ENCODE measurements around the gene MARK4.
"Not testable (repeated sequence)": the region's sequence is repeated elsewhere in the genome, so short reads cannot be mapped to it uniquely, and the experiment has no call there.

The MARK4 gene

DNA sequence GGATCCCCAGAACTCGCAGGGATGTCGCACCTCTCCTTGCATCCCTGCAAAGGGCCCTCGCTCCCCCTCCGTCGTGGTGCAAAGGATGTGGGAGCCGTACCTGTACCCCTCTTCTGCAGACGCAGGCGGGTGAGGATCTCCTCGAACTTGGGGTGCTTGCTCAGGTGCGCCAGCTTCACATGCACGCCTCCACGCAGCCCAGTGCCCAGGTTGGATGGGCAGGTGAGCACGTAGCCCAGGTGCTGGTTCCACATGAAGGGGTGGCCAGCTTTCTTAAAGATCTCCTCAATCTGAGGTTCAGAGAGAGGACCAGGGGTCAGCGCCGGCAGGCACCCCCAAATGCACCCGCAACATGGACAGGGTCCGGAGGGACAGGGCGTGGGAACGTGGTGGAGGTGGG lies 56.3 kb downstream of the MARK4 start:
- no peak for DNase-seq

DNA sequence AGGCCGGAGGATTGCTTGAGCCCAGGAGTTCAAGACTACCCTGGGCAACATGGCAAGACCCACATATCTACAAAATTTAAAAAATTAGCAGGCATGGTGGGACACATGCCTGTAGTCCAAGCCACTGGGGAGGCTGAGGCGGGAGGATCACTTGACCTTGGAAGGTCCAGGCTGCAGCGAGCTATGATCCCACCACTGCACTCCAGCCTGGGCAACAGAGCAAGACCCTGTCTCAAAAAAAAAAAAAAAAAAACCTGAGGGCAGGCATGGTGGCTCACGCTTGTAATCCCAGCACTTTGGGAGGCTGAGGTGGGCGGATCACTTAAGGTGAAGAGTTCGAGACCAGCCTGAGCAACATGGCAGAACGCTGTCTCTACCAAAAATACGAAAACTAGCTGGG lies 58.3 kb downstream of the MARK4 start:
- not testable (repeated sequence) for DNase-seq

DNA sequence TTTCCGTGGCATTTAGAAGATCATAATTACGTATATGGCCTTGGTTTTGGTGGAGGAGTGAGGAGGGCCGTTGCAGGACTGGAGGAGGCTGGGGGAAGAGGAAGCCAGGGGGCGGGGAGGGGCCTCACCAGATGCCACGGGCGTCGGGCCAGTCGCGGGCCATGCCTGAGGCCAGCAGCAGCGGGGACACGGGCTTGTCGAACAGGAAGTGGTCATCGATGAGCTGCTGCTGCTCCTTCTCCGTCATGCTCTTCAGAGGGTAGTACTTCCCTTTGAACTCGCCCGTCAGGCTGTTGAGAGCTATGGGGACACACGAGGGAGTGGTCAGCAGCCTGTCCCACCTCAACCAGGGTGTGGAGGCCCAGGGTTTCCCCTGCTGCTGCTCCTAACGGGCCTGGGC lies 60.5 kb downstream of the MARK4 start:
- no peak for DNase-seq

DNA sequence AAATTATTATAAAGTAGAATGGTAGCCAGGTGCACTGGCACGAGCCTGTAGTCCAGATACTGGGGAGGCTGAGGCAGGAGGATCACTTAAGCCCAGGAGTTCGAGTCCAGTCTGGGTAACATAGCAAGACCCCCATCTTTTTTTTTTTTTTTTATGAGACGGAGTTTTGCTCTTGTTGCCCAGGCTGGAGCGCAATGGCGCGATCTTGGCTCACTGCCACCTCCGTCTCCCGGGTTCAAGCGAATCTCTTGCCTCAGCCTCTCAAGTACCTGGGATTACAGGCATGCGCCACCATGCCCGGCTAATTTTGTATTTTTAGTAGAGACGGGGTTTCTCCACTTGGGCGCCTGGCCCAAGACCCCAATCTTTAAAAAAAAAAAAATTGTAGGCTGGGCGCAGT lies 61.2 kb downstream of the MARK4 start:
- not testable (repeated sequence) for DNase-seq

DNA sequence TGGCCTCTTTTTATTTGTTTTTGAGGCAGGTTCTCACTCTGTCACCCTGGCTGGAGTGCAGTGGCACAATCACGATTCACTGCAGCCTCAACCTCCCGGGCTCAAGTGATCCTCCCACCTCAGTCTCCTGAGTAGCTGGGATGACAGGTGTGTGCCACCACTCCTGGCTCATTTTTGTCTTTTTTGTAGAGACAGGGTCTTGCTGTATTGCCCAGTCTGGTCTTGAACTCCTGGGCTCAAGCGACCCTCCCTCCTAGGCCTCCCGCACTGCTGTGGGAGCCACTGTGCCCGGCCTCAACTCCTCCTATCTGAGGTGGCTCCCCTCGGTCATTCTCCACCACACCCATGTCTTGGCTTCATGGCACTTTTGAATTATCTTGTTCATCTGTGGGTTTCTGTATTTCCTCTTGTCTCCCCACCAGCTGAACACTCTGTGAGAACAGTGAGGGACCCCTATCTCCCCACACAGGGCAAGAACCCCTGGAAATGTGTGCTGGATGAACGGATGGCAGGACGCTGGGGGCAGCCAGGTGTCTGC lies 63.7 kb downstream of the MARK4 start:
- no peak for DNase-seq

DNA sequence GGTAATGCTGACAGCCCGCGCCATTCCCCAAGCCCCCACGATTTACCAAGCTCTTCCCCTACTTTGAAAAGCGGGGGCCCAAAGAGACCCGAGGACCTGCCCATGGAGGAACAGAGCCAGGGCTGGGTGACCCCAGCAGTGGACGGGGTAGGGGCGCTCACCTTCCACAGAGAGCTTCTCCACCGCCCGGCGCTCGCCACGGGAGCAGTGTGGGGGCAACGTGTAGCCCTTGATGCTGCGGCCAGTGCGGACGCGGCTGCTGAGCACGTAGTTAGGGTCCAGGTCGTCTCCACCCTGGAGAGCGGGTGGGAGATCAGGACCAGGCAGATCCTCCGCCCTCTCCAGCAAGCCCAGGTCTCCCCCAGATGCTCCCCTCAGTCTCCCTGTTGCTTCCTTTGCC lies 64.2 kb downstream of the MARK4 start:
- no peak for DNase-seq

DNA sequence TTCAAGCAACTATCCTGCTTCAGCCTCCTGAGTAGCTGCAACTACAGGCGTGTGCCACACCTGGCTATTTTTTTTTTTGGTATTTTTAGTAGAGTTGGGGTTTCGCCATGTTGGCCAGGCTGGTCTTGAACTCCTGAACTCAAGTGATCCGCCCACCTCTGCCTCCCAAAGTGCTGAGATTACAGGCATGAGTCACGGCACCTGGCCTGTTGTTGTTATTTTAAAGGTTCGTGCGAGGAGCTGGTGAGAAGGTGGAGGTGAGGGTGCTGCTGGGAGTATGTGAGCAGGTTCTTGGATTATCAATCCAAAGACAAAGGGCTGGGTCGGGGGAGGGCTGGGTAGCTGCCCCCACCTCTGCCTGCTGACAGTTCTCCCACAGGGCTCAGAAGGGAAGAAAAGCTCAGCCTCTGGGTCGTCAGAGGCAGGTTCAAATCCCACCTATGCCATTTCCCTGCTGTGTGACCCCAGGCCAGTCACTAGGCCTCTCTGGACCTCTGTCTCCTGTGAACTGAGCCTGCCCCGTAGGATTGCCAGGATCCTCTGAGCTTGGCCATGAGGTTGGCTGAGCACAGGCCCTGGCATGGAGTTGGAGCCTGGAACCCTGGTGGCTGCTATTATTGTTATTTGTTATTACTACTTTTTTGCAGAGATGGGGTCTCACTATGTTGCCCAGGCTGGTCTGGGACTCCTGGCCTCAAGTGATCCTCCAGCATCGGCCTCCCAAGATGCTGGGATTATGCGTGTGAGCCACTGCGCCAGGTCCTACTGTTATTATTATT lies 70.1 kb downstream of the MARK4 start:
- DNase-seq: no peak

DNA sequence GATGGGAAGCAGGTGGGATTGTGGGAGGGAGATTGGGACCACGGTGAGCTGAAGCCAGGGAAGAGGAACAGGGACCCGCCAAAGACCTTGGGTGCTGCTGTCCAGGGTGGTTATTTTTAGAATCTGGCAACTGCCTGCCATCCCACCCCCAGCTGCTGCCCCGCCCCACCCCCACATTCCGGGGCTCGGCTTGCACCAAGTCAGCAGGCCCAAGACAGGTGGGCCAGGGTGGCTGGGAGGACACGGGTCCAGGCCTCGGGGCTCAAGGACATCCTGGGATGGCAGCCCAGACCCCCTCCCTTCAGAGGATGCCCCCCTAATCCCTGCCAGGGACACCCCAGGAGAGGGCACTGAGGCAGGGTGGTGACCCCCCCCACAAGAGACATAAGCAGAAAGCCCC lies 70.8 kb downstream of the MARK4 start:
- DNase-seq: no peak

DNA sequence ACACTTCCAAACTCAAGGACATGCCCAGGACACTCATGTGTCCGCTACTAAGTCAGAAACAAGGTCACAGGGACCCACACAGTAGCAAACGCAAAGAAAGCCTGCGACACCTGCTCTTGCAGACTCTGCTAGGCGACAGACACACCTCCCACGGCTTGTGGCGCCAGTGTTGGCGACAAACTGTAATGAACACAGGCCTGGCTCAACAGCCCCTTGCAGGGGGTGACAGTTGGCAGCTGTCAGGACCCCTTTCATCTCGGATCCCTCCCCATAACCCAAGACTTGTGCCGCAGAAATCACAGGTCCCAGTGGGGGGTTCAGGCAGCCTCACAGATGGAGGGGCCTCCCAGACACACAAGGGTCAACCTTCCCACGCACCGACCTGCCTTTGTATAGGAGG lies 71.2 kb downstream of the MARK4 start:
- peak; percentile 42 to 50 for DNase-seq

DNA sequence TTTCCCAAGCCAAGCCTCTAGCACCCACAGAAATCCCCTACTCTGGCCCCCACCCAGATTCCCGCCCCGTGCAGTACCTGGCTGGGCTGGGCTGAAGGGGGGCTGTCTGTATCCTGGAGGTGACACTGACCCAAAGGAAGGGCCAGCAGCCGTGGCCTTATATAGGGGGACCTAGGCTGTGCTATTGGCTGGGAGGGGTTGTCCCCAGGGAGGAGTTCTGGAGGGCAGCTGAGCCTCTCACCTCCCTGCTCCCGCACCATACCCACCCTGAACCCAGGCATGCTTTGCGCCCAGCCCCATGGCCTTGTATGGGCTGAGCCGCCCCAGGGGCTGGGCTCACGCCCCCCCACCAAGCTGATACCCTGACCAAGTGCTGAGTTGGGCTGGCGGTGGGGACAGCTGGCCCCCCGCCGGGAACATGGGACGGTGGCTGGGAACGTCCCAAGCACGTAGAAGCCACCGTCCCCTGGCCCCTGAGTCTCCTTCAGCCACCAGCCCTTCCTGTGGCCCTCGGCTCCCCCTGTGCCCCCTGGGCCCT lies 71.7 kb downstream of the MARK4 start, which contains the start of gene CKM:
CKM (minus strand) TSS at position 132 of the 538 bp plus-strand sequence. CDS start 3,162 bp downstream, outside the sequence.
- no peak for DNase-seq

DNA sequence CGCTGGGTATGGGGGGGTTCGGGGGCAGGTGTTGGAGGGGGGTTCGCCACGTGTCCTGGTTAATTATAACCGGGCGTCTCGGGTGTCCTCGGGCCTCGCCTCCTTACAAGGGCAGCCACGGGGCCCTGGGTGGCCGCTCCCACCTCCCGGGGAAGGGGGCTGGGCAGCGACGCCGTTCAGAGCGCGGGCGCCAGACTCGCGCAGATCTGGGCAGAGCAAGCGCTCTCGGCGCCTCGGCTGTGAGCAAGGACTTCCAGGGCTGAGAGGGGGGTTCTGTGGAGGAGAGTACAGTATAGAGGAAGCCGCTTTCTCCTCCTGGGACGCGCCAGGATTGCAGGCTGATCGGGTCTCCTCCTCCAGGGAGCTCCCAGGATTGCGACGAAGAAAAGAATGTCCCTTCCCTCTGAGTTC lies 72.6 kb downstream of the MARK4 start:
- DNase-seq: no peak

DNA sequence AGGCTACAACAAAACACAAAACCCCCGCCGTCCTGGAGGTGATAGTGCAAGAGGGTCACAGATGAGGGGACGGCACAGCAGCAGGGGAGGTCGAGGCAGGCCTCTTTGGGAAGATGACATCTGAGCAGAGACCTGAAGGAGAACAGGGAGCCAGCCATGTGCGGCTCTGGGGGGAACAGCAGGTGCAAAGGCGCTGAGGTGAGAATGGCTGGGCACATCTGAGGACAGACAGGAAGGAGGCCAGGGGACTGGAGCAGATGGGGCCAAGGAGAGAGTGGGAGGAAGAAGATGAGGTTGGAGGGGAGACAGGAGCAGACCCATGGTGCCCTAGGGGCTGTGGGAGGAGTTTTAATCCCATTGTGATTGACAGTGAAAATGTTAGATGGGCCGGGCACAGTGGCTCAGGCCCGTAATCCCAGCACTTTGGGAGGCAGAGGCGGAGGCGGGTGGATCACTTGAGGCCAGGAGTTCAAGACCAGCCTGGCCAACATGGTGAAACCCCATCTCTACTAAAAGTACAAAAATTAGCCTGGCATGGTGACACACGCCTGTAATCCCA lies 73.4 kb downstream of the MARK4 start:
- DNase-seq: no peak

DNA sequence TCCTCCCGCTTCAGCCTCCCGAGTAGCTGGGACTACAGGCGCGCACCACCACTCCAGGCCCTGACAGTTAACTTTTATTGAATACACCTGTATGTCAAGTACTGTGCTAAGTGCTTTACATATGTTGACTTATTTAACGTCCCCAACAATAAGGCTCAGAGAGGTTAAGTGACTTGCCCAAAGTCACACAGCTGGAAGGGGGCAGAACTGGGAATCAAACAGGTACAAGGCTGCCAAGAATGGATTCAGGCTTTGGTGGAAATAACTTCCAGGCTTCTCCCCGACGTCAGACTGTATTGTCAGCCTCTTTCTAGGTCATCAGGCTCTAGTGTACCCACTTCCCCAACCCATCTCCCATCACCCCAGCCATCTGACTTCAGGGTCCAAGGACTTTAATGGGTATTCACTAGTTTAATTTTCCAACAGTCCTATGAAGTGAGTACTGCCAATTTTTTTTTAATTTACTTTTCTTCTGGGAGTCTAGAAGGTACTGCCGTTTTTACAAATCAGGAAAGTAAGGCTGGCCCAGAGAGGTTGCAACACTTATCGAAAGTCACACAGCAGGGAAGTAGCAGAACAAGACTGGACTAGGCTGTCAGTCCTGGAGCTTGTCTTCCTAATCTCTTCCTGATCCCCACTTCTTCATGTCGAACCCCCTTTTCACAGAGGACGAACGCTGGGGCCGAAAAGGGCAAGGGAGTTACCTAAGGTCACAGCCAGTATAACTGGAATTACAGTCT lies 76.5 kb downstream of the MARK4 start:
- DNase-seq: no peak

DNA sequence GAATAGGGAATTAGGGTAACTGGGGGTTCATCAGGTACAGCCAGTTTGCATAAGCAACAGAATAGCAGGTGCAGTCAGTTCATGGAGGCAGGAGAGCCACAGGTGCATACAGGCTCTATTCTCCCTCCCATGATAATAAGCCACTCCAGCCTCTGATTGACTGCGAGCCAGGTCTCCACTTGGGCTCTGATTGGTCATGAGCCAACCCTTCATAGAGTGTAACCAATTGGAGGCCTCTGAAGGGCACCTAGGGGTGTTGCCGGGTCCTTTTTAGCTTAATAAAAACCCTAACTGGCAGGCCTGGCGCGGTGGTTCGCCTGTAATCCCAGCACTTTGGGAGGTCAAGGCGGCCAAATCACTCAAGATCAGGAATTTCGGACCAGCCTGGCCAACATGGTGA lies 80.3 kb downstream of the MARK4 start:
- no peak for DNase-seq

DNA sequence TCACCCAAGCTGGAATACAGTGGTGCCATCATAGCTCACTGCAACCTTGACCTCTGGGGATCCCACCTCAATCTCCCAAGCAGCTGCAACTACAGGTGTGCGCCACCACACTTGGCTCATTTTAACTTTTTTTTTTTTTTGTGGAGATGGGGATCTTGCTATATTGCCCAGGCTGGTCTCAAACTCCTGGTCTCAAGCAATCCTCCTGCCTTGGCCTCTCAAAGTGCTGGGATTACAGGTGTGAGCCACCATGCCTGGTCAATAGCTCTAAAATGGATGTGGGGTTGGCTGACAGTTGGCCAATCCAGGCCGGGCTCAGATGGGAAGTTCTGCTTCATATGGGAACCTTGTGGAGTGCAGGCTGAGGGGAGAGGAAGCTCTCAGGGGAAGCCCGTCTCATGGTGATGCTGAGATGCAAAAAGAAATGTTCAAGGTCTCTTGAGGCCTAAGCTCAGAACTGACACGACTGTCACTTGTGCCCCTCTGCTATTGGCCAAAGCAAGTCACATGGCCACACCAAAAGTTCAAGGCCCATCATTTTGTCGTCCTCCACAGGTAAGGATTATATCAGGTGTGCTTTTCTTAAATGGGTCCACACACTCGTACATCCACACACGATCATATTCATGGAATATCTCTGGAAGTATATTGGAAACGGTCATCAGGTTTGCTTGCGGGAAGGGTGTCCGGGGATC lies 82.7 kb downstream of the MARK4 start:
- no peak for DNase-seq

DNA sequence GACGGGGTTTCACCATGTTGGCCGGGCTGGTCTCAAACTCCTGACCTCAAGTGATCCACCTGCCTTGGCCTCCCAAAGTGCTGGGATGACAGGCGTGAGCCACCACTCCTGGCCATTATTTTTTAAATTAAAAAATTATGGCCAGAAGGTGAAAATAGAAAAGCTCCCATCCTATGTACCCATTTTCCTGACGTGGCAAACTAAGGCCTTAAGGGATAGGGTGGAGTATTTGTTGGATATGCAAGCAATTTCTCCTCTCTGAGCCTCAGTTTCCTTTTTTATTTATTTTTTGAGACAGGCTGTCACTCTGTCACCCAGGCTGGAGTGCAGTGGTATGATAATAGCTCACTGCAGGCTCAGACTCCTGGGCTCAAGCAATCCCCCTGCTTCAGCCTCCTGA lies 83.8 kb downstream of the MARK4 start:
- not testable (repeated sequence) for DNase-seq

DNA sequence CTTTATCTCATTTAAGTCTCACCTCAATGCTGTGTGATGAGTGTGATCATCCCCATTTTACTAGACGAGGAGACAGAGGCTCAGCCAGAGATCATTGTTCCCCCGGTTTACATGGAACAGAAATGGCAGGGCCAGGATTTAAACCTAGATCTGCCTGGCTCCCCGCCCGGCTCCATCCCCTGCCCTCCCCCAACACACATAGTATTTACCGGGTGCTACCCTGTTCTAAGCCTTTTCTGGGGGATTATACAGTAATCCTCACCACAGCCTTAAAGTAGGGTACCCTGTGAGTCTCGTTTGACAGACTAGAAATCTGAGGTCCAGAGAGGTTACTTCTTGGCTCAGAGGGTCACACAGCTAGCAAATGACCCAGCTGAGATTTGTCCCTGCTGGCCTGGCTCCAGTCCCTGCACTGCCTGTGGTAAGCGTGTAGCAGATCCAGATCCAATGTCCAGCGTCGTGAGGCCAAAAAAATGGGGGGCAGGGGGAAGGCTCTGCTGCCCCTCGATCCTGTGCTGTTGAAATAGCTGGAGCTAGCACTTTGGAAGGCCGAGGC lies 85.7 kb downstream of the MARK4 start:
- DNase-seq: no peak

DNA sequence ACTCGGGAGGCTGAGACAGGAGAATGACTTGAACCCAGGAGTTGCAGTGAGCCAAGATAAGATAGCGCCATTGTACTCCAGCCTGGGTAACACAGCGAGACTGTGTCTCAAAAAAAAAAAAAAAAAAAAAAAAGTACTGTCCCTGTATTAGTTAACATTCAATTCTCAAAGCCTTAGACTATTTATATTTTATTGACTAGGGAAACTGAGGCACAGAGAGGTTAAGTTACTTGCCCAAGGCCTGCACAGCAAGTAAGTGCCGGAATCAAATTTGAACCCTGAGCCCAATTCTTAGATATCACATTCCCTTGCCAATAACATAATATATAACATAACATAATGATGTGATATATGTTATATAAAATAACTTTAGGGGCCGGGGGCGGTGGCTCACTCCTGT lies 88.6 kb downstream of the MARK4 start:
- no peak for DNase-seq

DNA sequence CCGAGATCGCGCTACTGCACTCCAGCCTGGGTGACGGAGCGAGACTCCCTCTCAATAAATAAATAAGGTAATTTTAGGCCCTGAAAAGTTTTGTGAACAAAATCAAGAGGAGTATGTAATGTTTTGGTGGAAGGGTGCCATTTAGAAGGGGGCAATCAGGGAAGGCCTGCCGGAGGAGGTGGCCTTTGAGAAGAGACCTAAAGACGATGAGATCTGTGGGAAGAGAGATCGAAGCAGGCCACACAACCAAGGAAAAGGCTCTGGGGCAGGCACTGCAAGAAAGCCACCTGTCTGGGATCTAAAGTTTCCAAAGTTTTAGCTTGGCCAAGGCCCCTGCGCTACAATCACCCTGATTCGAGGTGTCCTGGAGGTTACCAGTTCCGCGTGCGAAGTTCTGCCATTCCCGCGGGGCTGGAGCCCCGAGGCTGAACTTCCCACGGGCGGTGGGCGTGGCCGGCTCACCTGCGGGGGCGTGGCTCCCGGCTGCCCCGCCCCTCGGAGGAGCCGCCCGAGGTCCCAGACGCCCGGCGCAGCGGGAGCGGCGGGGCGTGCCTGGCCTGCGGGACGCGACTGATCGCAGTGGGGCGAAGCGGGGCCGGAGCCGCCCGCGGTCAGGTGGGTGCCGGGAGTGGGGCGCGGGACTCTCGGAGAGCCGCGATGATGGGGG lies 89.3 kb downstream of the MARK4 start, which contains the start of gene KLC3:
KLC3 (plus strand) TSS at position 519 of the 667 bp plus-strand sequence. CDS start 4,792 bp downstream, outside the sequence.
- peak; percentile 24 to 34 for DNase-seq

DNA sequence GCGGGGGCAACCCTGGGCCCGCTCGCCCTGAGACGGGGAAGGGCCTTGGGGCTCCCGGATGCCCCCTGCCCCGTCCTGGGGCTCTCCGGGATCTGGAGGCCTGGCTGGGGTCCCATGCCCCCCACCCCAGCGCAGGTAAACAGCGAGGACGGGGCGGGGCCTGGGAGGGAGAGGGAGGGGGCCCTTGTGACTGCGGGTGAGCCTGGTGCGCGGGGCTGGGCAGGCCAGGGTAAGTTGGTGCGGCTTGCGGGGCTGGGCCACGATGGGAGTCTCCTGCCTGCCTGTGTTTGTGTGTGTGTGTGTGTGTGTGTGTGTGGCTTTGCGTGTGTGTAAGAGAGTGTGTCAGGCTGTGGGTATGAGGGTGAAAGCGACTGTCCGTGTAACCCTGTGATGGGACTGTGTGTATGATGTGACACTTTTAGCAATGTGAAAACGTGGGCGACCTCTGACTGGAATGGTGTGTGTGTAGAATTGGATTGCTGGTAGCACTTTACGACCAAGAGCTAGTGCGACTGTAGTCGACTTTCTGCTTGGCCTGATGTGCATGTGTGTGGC lies 89.9 kb downstream of the MARK4 start:
- DNase-seq: no peak

DNA sequence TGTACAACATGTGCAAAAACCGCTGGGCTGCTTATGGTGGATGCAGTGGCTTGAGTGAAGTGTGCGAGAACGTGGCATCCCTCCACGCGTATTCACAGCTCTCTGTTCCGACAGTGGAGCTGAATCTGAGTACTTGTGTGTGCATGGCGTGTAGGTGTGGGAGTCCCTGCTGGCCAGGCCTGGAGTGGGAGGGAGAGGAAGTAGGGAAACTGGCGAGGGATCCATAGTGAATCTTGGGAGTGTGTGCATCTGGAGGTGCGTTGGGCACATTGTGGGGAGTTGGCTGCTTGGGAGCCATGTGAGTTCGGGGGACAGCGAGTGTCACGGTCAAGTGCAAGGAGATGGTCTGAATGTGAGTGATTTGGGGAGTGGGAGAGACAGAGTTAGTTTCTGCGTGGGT lies 91.8 kb downstream of the MARK4 start:
- DNase-seq: no peak
